ENCODE measurements around the gene RTN4. TPM values are rescaled to one million over a fixed set of nuclear protein-coding genes. Genes with fewer than 3 reads are reported as not detected.

Gene RTN4
- total and polyA plus RNA-seq, 4 donors: 168 to 311 (median 230) TPM

DNA sequence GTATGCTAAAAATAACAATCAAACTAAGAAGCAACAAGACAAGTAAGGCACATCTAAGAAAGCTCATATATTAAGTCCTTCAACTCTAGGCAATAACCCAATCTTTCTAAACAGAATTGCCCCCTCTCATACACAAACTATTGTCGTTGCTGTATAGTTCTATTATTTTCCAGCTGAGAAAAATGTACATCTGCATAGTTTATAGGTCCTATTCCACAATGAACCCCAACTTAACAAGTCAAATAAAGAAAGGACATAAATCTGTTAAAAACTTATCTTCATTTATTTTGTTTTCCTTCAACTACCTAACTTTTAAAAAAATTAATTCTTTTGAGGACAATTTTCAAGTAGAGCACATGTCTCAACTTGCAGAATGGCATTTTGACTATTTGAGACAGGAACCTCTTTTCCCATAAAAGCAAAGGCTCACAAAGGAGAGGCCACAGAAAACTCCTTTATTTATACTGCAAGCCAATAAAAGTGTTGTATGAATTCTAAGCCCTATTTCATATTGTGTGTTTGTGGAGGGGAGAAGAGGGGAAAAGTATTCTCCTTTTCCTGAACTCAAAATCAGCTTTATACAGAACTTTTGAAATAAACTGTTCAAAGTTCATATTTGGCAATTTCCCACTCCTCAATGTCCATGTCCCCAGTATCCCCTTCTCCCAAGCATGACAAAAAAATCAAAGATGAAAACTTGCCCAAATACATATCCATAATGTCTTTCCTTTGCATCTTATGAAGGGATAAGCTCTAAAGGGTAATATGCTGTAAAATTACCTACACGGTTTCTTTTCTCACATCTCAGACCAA, 37.4 kb downstream of the RTN4 start:
- H3K36me3 ChIP-seq (ENCODE audit: control insufficient read depth in 4 of 4, insufficient read depth in 4 of 4, low read length in 4 of 4): peaks cover 0 to under 1% (median 0%) of the 10 kb centered on the region in 4 donors
- ATAC-seq (ENCODE audit: insufficient read depth, low FRiP score): no peak
- DNase-seq: peak in 1 of 3 donors; percentile 29
- H3K27ac ChIP-seq (ENCODE audit: low read depth in 1 of 2, low read length in 1 of 2): no peak overlapping the region
- H3K9ac ChIP-seq (ENCODE audit: insufficient read depth in 1 of 2, low read length in 2 of 2): no peak overlapping the region
- peaks cover 1 to 44% (median 16%) of the 10 kb centered on the region in 5 donors for H3K4me1 ChIP-seq (ENCODE audit: control insufficient read depth in 5 of 5, insufficient read depth in 5 of 5, low read length in 5 of 5)
- H3K4me3 ChIP-seq: no peak overlapping the region
- 51 to 61% methylated on average over 2 of the region's 2 CpGs for WGBS, 2 donors
- H3K27me3 ChIP-seq (ENCODE audit: control insufficient read depth in 3 of 3, insufficient read depth in 3 of 3, low read length in 2 of 3): no peaks in the 10 kb centered on the region
- no peaks in the 10 kb centered on the region for H3K9me3 ChIP-seq (ENCODE audit: control insufficient read depth in 4 of 4, insufficient read depth in 3 of 4, low read length in 3 of 4)
- TF ChIP-seq, protein P1, sequence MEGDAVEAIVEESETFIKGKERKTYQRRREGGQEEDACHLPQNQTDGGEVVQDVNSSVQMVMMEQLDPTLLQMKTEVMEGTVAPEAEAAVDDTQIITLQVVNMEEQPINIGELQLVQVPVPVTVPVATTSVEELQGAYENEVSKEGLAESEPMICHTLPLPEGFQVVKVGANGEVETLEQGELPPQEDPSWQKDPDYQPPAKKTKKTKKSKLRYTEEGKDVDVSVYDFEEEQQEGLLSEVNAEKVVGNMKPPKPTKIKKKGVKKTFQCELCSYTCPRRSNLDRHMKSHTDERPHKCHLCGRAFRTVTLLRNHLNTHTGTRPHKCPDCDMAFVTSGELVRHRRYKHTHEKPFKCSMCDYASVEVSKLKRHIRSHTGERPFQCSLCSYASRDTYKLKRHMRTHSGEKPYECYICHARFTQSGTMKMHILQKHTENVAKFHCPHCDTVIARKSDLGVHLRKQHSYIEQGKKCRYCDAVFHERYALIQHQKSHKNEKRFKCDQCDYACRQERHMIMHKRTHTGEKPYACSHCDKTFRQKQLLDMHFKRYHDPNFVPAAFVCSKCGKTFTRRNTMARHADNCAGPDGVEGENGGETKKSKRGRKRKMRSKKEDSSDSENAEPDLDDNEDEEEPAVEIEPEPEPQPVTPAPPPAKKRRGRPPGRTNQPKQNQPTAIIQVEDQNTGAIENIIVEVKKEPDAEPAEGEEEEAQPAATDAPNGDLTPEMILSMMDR (IDR thresholded peaks at IDR 0.05; ENCODE audit: control extremely low read depth, extremely low read depth): no peak

DNA sequence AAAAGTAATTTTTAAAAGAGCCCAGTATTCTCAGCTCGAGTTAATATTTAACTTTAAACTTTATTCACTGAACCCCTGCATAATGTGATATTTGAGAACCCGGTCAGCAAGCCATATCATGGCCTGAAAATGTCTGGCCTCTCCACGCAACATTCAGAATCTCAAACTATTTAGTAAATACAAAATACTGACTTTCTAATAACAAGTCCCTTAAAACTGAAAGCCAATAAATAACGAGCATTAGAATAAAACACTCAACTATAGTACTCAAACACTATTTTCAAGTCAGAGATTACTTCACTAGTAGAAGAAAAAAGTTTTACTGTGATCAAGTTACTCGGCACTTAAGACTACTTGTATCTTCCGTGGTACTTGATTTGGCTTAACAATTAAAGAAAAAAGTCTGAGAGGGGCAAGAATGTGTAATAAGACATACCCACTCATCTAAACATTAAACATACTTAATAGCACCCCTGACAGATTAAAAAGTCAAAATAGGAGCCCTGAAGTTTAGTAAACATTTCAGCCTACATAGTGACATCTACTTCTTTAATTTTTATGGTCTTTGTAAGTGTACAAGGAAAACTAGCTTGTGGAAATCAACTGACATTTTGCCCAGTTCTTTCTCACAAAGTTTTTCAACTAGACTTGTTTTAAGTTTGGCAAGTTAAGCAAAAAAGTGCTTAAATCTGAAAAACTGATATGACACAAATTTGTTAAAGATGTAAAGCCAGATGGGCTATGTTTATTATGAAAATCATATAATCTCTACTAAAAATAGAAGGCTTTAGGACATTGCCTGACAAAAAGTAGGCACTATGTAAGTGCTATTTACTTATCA, 38.2 kb downstream of the RTN4 start:
- 30 to 46% methylated on average over 6 of the region's 6 CpGs for WGBS, 2 donors
- H3K9me3 ChIP-seq (ENCODE audit: control insufficient read depth in 4 of 4, insufficient read depth in 3 of 4, low read length in 3 of 4): no peaks in the 10 kb centered on the region
- H3K4me3 ChIP-seq: no peak overlapping the region
- no peak overlapping the region for H3K27ac ChIP-seq (ENCODE audit: low read depth in 1 of 2, low read length in 1 of 2)
- no peaks in the 10 kb centered on the region for H3K36me3 ChIP-seq (ENCODE audit: control insufficient read depth in 4 of 4, insufficient read depth in 4 of 4, low read length in 4 of 4)
- peak in 2 of 3 donors; percentile 50 to 58 for DNase-seq
- no peak for ATAC-seq (ENCODE audit: insufficient read depth, low FRiP score)
- no peaks in the 10 kb centered on the region for H3K27me3 ChIP-seq (ENCODE audit: control insufficient read depth in 3 of 3, insufficient read depth in 3 of 3, low read length in 2 of 3)
- TF ChIP-seq, protein P1 (IDR thresholded peaks at IDR 0.05; ENCODE audit: control extremely low read depth, extremely low read depth): no peak
- peaks cover 1 to 49% (median 16%) of the 10 kb centered on the region in 5 donors for H3K4me1 ChIP-seq (ENCODE audit: control insufficient read depth in 5 of 5, insufficient read depth in 5 of 5, low read length in 5 of 5)
- H3K9ac ChIP-seq (ENCODE audit: insufficient read depth in 1 of 2, low read length in 2 of 2): peak overlapping the region; percentile 2 to 27

- Histone ChIP-seq H3K9me3 (ENCODE audit: control insufficient read depth in 4 of 4, insufficient read depth in 3 of 4, low read length in 3 of 4) (no peaks in the 10 kb centered on the region), H3K9ac (ENCODE audit: insufficient read depth in 1 of 2, low read length in 2 of 2) (no peak overlapping the region), H3K27me3 (ENCODE audit: control insufficient read depth in 3 of 3, insufficient read depth in 3 of 3, low read length in 2 of 3) (no peaks in the 10 kb centered on the region), H3K36me3 (ENCODE audit: control insufficient read depth in 4 of 4, insufficient read depth in 4 of 4, low read length in 4 of 4) (no peaks in the 10 kb centered on the region), H3K4me1 (ENCODE audit: control insufficient read depth in 5 of 5, insufficient read depth in 5 of 5, low read length in 5 of 5) (peaks cover 1 to 59% (median 16%) of the 10 kb centered on the region in 5 donors), H3K27ac (ENCODE audit: low read depth in 1 of 2, low read length in 1 of 2) (no peak overlapping the region), H3K4me3 (no peak overlapping the region)
- DNase-seq (peak in 2 of 3 donors; percentile 26 to 31), ATAC-seq (ENCODE audit: insufficient read depth, low FRiP score) (no peak)
- TF ChIP-seq, protein P1 (IDR thresholded peaks at IDR 0.05; ENCODE audit: control extremely low read depth, extremely low read depth): no peak
- 64 to 75% methylated on average over 2 of the region's 2 CpGs for WGBS, 2 donors
Observed at GRCh38 chr2:55010915-55011314, 39.3 kb downstream of the RTN4 start.

All from lung (tissue), 12 donors.